ENCODE data around the gene KCTD7. TPM values are rescaled to one million over a fixed set of nuclear protein-coding genes. Genes with fewer than 3 reads are reported as not detected.
"Not testable (repeated sequence)": the region's sequence is repeated elsewhere in the genome, so short reads cannot be mapped to it uniquely, and the experiment has no call there.

Gene KCTD7
- polyA plus RNA-seq, 3 donors, result 23.1 to 28.8 (median 23.5) TPM

GRCh38 chr7:66642186-66642585, 13.5 kb downstream of the KCTD7 start:
- DNase-seq, result no peak

- no peak for DNase-seq
These were observed 14.3 kb downstream of the KCTD7 start for GRCh38 chr7:66642932-66643331.

GRCh38 chr7:66643395-66643794, 14.7 kb downstream of the KCTD7 start:
- no peak for DNase-seq

GRCh38 chr7:66651026-66651425, 22.3 kb downstream of the KCTD7 start:
- DNase-seq, result not testable (repeated sequence)

GRCh38 chr7:66653719-66654274, 25.1 kb downstream of the KCTD7 start:
- not testable (repeated sequence) for DNase-seq

GRCh38 chr7:66654275-66655112, 25.8 kb downstream of the KCTD7 start:
- peak; percentile 99 for DNase-seq

- DNase-seq, result peak; percentile 33
These were observed 26.6 kb downstream of the KCTD7 start for GRCh38 chr7:66655113-66655806.

- not testable (repeated sequence) for DNase-seq
These were observed 27.3 kb downstream of the KCTD7 start for GRCh38 chr7:66655826-66656485.

GRCh38 chr7:66657798-66658197, 29.1 kb downstream of the KCTD7 start:
- DNase-seq, result no peak

GRCh38 chr7:66662646-66663264, 34.1 kb downstream of the KCTD7 start:
- no peak for DNase-seq

GRCh38 chr7:66664590-66665293, 36.1 kb downstream of the KCTD7 start:
- peak; percentile 62 for DNase-seq

- no peak for DNase-seq
These were observed 37.8 kb downstream of the KCTD7 start for GRCh38 chr7:66666313-66666952.

- DNase-seq, result no peak
These were observed 38.5 kb downstream of the KCTD7 start for GRCh38 chr7:66667023-66667728.

GRCh38 chr7:66668112-66668511, 39.4 kb downstream of the KCTD7 start:
- no peak for DNase-seq

GRCh38 chr7:66668677-66669076, 40.0 kb downstream of the KCTD7 start:
- DNase-seq, result no peak

GRCh38 chr7:66669088-66669487, 40.4 kb downstream of the KCTD7 start:
- DNase-seq, result no peak

- DNase-seq, result no peak
These were observed 40.8 kb downstream of the KCTD7 start for GRCh38 chr7:66669496-66669895.

GRCh38 chr7:66671034-66671433, 42.4 kb downstream of the KCTD7 start:
- no peak for DNase-seq

- DNase-seq, result not testable (repeated sequence)
These were observed 42.8 kb downstream of the KCTD7 start for GRCh38 chr7:66671486-66671885.

Data from renal pelvis (tissue), 4 donors.